Esophagus mucosa (tissue), 1 donor: ENCODE measurements around the gene ROBO4. TPM values are rescaled to one million over a fixed set of nuclear protein-coding genes. Genes with fewer than 3 reads are reported as not detected.

Source experiments
- ATAC-seq: fragments of 200-7000 bp; cut with Tn5 transposase; one replicate; pipeline ENCODE4 v1.9.1; 2020
- total RNA-seq: library from RNA; stranded (reverse); gene quantifications from one replicate; pipeline ENCODE4 v1.2.4, GENCODE V29; 2023
- donor health status: DM: yes; HTN: yes; CAD: no.

The ROBO4 gene
- total RNA-seq, 1 donor from 2014 or later: 2.3 TPM

- ATAC-seq: no peak
Observed at GRCh38 chr11:124918950-124919349, 21.3 kb upstream of the ROBO4 start, which contains the start of gene HEPN1. Gene HEPN1, plus strand, starts transcription at chr11:124919250.

GRCh38 chr11:124917115-124917637 lies 19.5 kb upstream of the ROBO4 start:
- ATAC-seq: no peak

GRCh38 chr11:124916370-124916710 lies 18.7 kb upstream of the ROBO4 start:
- no peak for ATAC-seq

- no peak for ATAC-seq
Observed at GRCh38 chr11:124915541-124916369, 18.1 kb upstream of the ROBO4 start.

- no peak for ATAC-seq
Observed at GRCh38 chr11:124902616-124903015, 5.0 kb upstream of the ROBO4 start.

GRCh38 chr11:124900464-124900863 lies 2.8 kb upstream of the ROBO4 start:
- ATAC-seq: peak; percentile 73

GRCh38 chr11:124899383-124900145 lies 1.9 kb upstream of the ROBO4 start:
- ATAC-seq: no peak

- ATAC-seq: peak; percentile 25
Observed at GRCh38 chr11:124898711-124899110, 1.0 kb upstream of the ROBO4 start.

- peak; percentile 84 for ATAC-seq
Observed at GRCh38 chr11:124898263-124898680, 607 bp upstream of the ROBO4 start.

- no peak for ATAC-seq
Observed at GRCh38 chr11:124896821-124897391, 759 bp downstream of the ROBO4 start.

- ATAC-seq: no peak
Observed at GRCh38 chr11:124896071-124896750, 1.5 kb downstream of the ROBO4 start.

GRCh38 chr11:124895471-124895971 lies 2.1 kb downstream of the ROBO4 start:
- no peak for ATAC-seq

- ATAC-seq: no peak
Observed at GRCh38 chr11:124894606-124895430, 2.8 kb downstream of the ROBO4 start.

- ATAC-seq: no peak
Observed at GRCh38 chr11:124893781-124894401, 3.8 kb downstream of the ROBO4 start.

- no peak for ATAC-seq
Observed at GRCh38 chr11:124892750-124893454, 4.8 kb downstream of the ROBO4 start.

- no peak for ATAC-seq
Observed at GRCh38 chr11:124892146-124892545, 5.5 kb downstream of the ROBO4 start.

- no peak for ATAC-seq
Observed at GRCh38 chr11:124891373-124891861, 6.2 kb downstream of the ROBO4 start.

GRCh38 chr11:124890683-124891372 lies 6.8 kb downstream of the ROBO4 start:
- no peak for ATAC-seq

- no peak for ATAC-seq
Observed at GRCh38 chr11:124890151-124890550, 7.5 kb downstream of the ROBO4 start.
